Peyer's patch (tissue), 4 donors: ENCODE data around the gene NIPAL4.

Experiments used
- CTCF ChIP-seq, 6 experiments: fragments of 450-650 bp in 4 of 6; fragments of 200-600 bp in 2 of 6; sonication (generic) in 1 of 6; IDR thresholded peaks; one replicate each; pipeline ENCODE4 v1.5.1; 2017 to 2019; ENCODE audit warnings: antibody characterized with exemption in 6 of 6, mild to moderate bottlenecking in 3 of 6, moderate library complexity in 1 of 6
- POLR2A ChIP-seq, 2 donors: fragments of 450-650 bp; IDR thresholded peaks; one replicate each; pipeline ENCODE4 v1.5.1; 2017; ENCODE audit warnings: antibody characterized with exemption in 2 of 2, mild to moderate bottlenecking in 2 of 2, moderate library complexity in 2 of 2

GRCh38 chr5:157455057-157455456 lies 5.0 kb upstream of the NIPAL4 start:
- TF ChIP-seq CTCF (IDR thresholded peaks at IDR 0.05) (no peak), POLR2A (IDR thresholded peaks at IDR 0.05) (no peak)
